ENCODE data around the gene COG7. TPM values are rescaled to one million over a fixed set of nuclear protein-coding genes. Genes with fewer than 3 reads are reported as not detected.

The COG7 gene
- total RNA-seq, 2 donors from 2014 or later = 19.5 to 43.5 TPM

DNA sequence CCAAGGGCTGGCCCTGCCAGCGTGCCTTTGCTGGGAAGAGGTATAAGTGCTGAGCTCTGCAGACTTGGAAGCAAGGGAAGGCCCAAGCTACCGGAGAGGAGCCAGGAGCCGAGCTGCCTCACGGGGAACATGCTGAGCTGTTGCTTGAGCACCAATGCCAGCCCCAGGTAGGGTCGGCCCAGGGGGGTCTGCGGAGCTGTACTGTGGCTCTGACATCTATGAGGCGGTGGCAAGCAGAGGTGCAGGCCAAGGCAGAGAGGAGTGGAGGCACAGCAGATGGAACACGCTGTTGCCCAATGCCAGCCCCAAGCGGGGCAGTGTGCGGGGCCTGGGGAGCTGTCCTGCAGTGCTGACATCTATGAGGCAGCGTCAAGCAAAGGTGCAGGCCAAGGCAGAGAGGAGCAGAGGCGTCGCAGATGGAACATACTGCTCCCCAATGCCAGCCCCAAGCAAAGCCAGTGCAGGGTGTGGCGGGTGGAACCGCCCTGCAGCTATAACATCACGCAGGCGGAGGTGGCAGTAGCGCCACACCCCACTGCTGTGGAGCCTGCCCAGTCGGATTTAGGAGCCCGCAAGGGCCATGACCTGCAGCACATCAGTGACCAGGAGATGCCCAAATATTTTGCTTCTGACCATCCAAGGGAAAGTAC lies 47.3 kb upstream of the COG7 start:
- intact Hi-C loops (cut with DNase I) = loop anchor here (10.0 kb wide), 1 partner anchor 54 kb away; the partner anchor contains the start of genes EARS2 and UBFD1
- ATAC-seq (no peak), DNase-seq (peak in 2 of 4 donors; percentile 29 to 33)
- 61% methylated on average over 20 of the region's 20 CpGs; no CpG with 5 or more reads in 1 of the 2 donors for WGBS, 2 donors
- H3K9me3 ChIP-seq = no peaks in the 10 kb centered on the region
- no peaks in the 10 kb centered on the region for H3K27me3 ChIP-seq
- peak overlapping the region; percentile 67 to 92 (median 83) for H3K27ac ChIP-seq
- H3K4me1 ChIP-seq = peaks cover 97% of the 10 kb centered on the region
- H3K36me3 ChIP-seq (replicated peaks in 1 of 2; ENCODE audit: insufficient read depth in 1 of 2, low read depth in 2 of 2) = no peaks in the 10 kb centered on the region
- TF ChIP-seq, protein P1, sequence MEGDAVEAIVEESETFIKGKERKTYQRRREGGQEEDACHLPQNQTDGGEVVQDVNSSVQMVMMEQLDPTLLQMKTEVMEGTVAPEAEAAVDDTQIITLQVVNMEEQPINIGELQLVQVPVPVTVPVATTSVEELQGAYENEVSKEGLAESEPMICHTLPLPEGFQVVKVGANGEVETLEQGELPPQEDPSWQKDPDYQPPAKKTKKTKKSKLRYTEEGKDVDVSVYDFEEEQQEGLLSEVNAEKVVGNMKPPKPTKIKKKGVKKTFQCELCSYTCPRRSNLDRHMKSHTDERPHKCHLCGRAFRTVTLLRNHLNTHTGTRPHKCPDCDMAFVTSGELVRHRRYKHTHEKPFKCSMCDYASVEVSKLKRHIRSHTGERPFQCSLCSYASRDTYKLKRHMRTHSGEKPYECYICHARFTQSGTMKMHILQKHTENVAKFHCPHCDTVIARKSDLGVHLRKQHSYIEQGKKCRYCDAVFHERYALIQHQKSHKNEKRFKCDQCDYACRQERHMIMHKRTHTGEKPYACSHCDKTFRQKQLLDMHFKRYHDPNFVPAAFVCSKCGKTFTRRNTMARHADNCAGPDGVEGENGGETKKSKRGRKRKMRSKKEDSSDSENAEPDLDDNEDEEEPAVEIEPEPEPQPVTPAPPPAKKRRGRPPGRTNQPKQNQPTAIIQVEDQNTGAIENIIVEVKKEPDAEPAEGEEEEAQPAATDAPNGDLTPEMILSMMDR (IDR thresholded peaks at IDR 0.05) = no peak
- TF ChIP-seq POLR2A (IDR thresholded peaks at IDR 0.05) = no peak
- H3K4me3 ChIP-seq = no peak overlapping the region

DNA sequence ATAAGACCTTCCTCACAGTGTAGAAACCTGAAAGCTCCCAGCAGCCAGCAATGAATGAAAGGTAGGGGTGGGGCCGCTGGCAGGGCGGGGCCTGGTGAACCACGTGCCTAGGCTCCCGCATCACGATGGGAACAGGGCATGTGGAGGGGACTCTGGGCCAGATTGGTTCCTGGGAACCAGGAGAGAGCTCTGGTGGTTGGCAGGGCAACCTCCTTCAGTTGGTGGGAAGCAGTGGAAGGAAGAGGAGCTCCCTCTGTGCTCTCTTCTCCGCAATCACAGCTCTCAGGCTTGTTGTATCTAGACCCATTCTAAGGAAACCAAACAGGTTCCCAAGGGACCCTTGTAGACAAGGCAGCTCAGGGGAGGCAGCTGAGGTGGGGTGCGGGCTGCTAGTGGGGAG lies 46.8 kb upstream of the COG7 start:
- Histone ChIP-seq H3K27me3 (no peaks in the 10 kb centered on the region), H3K9me3 (no peaks in the 10 kb centered on the region), H3K4me1 (peaks cover 92% of the 10 kb centered on the region), H3K4me3 (no peak overlapping the region), H3K27ac (peak overlapping the region; percentile 67 to 92 (median 83)), H3K36me3 (replicated peaks in 1 of 2; ENCODE audit: insufficient read depth in 1 of 2, low read depth in 2 of 2) (no peaks in the 10 kb centered on the region)
- peak; percentile 79 for ATAC-seq
- intact Hi-C loops (cut with DNase I) = loop anchor here (10.0 kb wide), 1 partner anchor 55 kb away; the partner anchor contains the start of genes EARS2 and UBFD1
- WGBS, 2 donors = 15 to 39% methylated on average over 4 to 7 of the region's 7 CpGs
- TF ChIP-seq, protein P1 (IDR thresholded peaks at IDR 0.05) = no peak
- peak in 2 of 3 donors; percentile 57 to 61 for TF ChIP-seq POLR2A (IDR thresholded peaks at IDR 0.05)
- peak; percentile 87 to 93 (median 90) for DNase-seq

DNA sequence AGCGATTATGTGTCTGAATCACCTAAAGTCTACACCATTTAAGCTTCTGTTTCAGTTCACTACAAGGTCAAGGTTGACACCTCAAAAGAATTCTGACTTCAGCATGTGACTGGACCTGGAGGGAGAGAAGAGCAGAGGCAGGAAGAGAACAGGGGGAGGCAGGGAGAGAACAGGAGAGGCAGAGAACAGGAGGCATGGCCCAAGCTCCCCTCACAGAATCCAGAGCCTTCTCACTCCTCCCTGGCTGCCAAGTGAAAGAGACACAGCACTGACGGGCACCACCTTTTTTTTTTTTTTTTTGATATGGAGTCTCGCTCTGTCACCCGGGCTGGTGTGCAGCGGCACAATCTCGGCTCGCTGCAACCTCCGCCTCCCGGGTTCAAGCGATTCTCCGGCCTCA lies 45.9 kb upstream of the COG7 start:
- Histone ChIP-seq H3K4me1 (peaks cover 83% of the 10 kb centered on the region), H3K27ac (peak overlapping the region in 3 of 4 donors; percentile 67 to 92 (median 85))
- intact Hi-C loops (cut with DNase I) = no loop called here

DNA sequence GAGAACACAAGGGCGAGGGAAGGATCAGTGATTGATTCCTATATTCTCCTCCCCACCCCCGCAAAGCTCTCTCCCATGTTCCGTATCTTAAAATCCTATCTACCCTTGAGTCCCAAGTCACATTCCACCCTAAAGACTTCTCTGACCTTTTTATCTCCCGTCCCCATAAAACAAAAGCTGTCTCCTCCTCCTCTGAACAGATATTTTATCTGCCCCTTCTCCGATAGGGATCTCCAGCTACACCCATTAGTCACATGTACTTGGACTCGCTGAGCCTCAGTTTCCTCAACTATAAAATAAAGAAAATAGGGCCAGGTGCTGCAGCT lies 44.5 kb upstream of the COG7 start:
- 52 to 54% methylated on average over 6 of the region's 6 CpGs for WGBS, 2 donors
- intact Hi-C loops (cut with DNase I) = no loop called here
- H3K4me1 ChIP-seq = peaks cover 72% of the 10 kb centered on the region
- peak overlapping the region; percentile 62 to 92 (median 71) for H3K27ac ChIP-seq
- H3K36me3 ChIP-seq (replicated peaks in 1 of 2; ENCODE audit: insufficient read depth in 1 of 2, low read depth in 2 of 2) = peaks cover 9 to 20% of the 10 kb centered on the region in 2 donors
- TF ChIP-seq, protein P1 (IDR thresholded peaks at IDR 0.05) = no peak
- TF ChIP-seq POLR2A (IDR thresholded peaks at IDR 0.05) = no peak
- H3K27me3 ChIP-seq = no peaks in the 10 kb centered on the region
- no peak for ATAC-seq
- H3K4me3 ChIP-seq = no peak overlapping the region
- no peak for DNase-seq
- no peaks in the 10 kb centered on the region for H3K9me3 ChIP-seq

More for the DNA sequence above, 45.9 kb upstream of the COG7 start:
- ATAC-seq (no peak), DNase-seq (no peak)
- H3K36me3 ChIP-seq (replicated peaks in 1 of 2; ENCODE audit: insufficient read depth in 1 of 2, low read depth in 2 of 2) = peaks cover 0 to 6% of the 10 kb centered on the region in 2 donors
- H3K4me3 ChIP-seq = no peak overlapping the region
- no peaks in the 10 kb centered on the region for H3K9me3 ChIP-seq
- TF ChIP-seq POLR2A (IDR thresholded peaks at IDR 0.05) = no peak
- TF ChIP-seq, protein P1 (IDR thresholded peaks at IDR 0.05) = no peak
- 35 to 43% methylated on average over 11 of the region's 11 CpGs for WGBS, 2 donors
- H3K27me3 ChIP-seq = no peaks in the 10 kb centered on the region

All from body of pancreas (tissue), 4 donors.